ENCODE measurements around the gene PLA2G12B. TPM values are rescaled to one million over a fixed set of nuclear protein-coding genes. Genes with fewer than 3 reads are reported as not detected.

The PLA2G12B gene
- total RNA-seq, 1 donor from 2014 or later, result not detected

DNA sequence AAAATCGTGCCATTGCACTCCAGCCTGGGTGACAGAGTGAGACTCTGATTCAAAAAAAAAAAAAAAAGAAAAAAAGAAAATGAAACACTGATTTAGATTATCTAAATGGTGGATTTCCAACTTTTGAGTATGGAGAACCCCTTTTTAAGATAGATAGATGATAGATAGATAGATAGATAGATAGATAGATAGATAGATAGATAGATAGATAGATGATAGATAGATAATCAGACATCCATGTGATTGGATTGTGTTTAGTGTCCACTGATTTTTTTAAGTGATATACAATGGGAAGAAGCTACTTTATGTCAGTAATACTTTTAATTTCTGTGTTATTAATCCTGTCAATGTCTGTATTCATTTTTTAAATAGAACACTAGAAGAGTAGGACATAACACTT is 55.1 kb downstream of the PLA2G12B start:
- DNase-seq, result no peak
- Mint-ChIP-seq H3K4me1 (ENCODE audit: low read depth, unreplicated experiment) (no peaks in the 10 kb centered on the region), H3K27me3 (ENCODE audit: unreplicated experiment) (no peaks in the 10 kb centered on the region), H3K36me3 (ENCODE audit: unreplicated experiment) (peaks cover under 1% of the 10 kb centered on the region), H3K27ac (ENCODE audit: unreplicated experiment) (no peak overlapping the region), H3K4me3 (ENCODE audit: unreplicated experiment) (no peak overlapping the region), H3K9me3 (ENCODE audit: unreplicated experiment) (peaks cover 2% of the 10 kb centered on the region)
- TF ChIP-seq, protein P1, sequence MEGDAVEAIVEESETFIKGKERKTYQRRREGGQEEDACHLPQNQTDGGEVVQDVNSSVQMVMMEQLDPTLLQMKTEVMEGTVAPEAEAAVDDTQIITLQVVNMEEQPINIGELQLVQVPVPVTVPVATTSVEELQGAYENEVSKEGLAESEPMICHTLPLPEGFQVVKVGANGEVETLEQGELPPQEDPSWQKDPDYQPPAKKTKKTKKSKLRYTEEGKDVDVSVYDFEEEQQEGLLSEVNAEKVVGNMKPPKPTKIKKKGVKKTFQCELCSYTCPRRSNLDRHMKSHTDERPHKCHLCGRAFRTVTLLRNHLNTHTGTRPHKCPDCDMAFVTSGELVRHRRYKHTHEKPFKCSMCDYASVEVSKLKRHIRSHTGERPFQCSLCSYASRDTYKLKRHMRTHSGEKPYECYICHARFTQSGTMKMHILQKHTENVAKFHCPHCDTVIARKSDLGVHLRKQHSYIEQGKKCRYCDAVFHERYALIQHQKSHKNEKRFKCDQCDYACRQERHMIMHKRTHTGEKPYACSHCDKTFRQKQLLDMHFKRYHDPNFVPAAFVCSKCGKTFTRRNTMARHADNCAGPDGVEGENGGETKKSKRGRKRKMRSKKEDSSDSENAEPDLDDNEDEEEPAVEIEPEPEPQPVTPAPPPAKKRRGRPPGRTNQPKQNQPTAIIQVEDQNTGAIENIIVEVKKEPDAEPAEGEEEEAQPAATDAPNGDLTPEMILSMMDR (IDR thresholded peaks at IDR 0.05; ENCODE audit: partially characterized antibody, unreplicated experiment), result no peak

DNA sequence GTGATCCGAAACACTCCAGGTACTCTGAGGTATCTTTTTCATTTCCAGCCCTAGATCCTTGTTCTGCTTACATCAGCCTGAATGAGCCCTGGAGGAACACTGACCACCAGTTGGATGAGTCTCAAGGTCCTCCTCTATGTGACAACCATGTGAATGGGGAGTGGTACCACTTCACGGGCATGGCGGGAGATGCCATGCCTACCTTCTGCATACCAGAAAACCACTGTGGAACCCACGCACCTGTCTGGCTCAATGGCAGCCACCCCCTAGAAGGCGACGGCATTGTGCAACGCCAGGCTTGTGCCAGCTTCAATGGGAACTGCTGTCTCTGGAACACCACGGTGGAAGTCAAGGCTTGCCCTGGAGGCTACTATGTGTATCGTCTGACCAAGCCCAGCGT is 56.0 kb downstream of the PLA2G12B start:
- Mint-ChIP-seq H3K9me3 (ENCODE audit: unreplicated experiment) (no peaks in the 10 kb centered on the region), H3K4me1 (ENCODE audit: low read depth, unreplicated experiment) (no peaks in the 10 kb centered on the region), H3K27ac (ENCODE audit: unreplicated experiment) (no peak overlapping the region), H3K4me3 (ENCODE audit: unreplicated experiment) (no peak overlapping the region), H3K36me3 (ENCODE audit: unreplicated experiment) (no peaks in the 10 kb centered on the region), H3K27me3 (ENCODE audit: unreplicated experiment) (no peaks in the 10 kb centered on the region)
- TF ChIP-seq, protein P1 (IDR thresholded peaks at IDR 0.05; ENCODE audit: partially characterized antibody, unreplicated experiment), result no peak
- no peak for DNase-seq

DNA sequence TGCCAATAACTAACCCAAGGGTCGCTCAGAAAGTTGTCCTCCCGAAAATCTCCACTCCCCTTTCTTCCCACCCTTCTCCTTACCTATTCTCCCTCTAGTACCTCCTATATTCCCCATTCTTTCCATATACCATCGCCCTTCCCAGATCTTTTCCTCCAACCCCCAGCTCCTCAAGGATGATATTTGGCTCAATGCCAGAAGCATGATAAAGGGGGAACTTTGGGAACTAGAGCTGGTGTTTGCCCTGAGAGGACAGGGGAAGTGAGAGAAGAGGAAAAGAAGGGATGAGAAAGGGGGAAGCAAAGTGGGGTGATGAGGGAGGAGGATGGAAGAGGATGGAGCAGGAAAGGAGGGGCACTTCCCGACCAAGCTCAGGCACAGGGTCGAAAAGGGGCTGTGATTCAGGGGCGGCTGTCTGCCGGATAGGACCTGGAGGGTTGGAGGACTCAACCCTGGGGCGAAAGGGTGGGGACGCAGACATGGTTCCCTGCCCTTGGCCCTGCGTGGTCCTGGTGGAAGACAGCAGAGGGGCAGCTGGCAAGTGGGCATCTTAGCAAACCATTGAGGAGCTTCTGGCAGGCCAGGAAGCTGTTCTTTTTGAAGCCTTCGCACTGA is 59.3 kb downstream of the PLA2G12B start:
- Mint-ChIP-seq H3K9me3 (ENCODE audit: unreplicated experiment) (no peaks in the 10 kb centered on the region), H3K36me3 (ENCODE audit: unreplicated experiment) (no peaks in the 10 kb centered on the region), H3K27me3 (ENCODE audit: unreplicated experiment) (no peaks in the 10 kb centered on the region), H3K4me1 (ENCODE audit: low read depth, unreplicated experiment) (no peaks in the 10 kb centered on the region), H3K27ac (ENCODE audit: unreplicated experiment) (no peak overlapping the region), H3K4me3 (ENCODE audit: unreplicated experiment) (no peak overlapping the region)
- DNase-seq, result no peak
- TF ChIP-seq, protein P1 (IDR thresholded peaks at IDR 0.05; ENCODE audit: partially characterized antibody, unreplicated experiment), result no peak

DNA sequence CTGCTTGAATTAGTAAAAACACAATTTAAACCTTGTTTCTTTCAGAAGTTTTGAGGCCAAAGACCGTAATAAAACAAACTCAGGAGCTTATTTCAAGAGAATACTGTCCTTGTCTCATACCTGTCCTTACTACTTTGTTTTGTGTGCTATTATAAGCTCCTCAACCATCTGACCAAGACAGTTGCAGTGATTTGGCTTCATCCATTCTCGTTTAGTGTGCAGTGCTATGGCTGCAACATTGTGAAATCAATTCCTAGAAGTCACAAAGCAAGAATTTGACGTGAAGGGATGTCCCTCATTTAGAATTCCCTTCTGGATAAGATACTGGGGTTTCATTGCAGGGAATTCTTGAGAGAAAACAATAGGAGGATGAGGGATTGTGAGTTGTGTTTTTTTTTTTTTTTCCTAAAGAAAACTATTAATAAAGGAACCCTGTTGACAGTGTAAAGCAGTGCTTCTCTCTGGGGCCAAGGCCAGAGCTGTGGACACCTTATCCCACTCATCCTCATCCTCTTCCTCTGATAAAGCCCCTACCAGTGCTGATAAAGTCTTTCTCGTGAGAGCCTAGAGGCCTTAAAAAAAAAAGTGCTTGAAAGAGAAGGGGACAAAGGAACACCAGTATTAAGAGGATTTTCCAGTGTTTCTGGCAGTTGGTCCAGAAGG is 61.3 kb downstream of the PLA2G12B start, which contains the start of gene OIT3:
Gene OIT3 (plus strand): TSS at position 604 of the 663 bp plus-strand sequence. CDS start 60 bp downstream, outside the sequence.
- H3K4me1 Mint-ChIP-seq (ENCODE audit: low read depth, unreplicated experiment), result no peaks in the 10 kb centered on the region
- H3K27me3 Mint-ChIP-seq (ENCODE audit: unreplicated experiment), result no peaks in the 10 kb centered on the region
- no peaks in the 10 kb centered on the region for H3K36me3 Mint-ChIP-seq (ENCODE audit: unreplicated experiment)
- no peaks in the 10 kb centered on the region for H3K9me3 Mint-ChIP-seq (ENCODE audit: unreplicated experiment)
- H3K4me3 Mint-ChIP-seq (ENCODE audit: unreplicated experiment), result no peak within 1 kb of the TSS
- no peak within 1 kb of the TSS for H3K27ac Mint-ChIP-seq (ENCODE audit: unreplicated experiment)
- TF ChIP-seq, protein P1 (IDR thresholded peaks at IDR 0.05; ENCODE audit: partially characterized antibody, unreplicated experiment), result no peak
- DNase-seq, result no peak

DNA sequence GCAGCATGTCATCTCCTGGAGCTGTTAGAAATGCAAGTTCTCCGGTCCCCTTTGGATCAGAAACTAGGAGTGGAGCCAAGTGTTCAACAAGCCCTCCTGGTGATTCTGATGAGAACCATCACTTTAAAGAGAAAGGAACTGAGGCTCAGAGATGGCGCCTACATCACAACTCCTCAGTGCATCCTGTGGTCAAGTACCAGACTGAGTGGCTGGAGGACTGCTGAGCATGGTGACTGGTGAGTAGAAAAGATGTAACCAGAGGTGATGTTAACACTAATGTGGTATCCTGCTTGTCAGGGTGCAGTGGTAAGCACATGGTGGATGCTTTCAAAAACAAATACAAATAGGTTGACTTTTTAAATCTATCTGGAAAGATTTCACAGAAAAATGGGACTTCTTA is 64.5 kb downstream of the PLA2G12B start:
- Mint-ChIP-seq H3K27ac (ENCODE audit: unreplicated experiment) (no peak overlapping the region), H3K4me1 (ENCODE audit: low read depth, unreplicated experiment) (peaks cover 8% of the 10 kb centered on the region), H3K27me3 (ENCODE audit: unreplicated experiment) (no peaks in the 10 kb centered on the region), H3K9me3 (ENCODE audit: unreplicated experiment) (no peaks in the 10 kb centered on the region), H3K36me3 (ENCODE audit: unreplicated experiment) (no peaks in the 10 kb centered on the region), H3K4me3 (ENCODE audit: unreplicated experiment) (no peak overlapping the region)
- TF ChIP-seq, protein P1 (IDR thresholded peaks at IDR 0.05; ENCODE audit: partially characterized antibody, unreplicated experiment), result no peak
- no peak for DNase-seq

Measured in glutamatergic neuron (in vitro differentiated cells).